ENCODE results near the gene SMARCA2.

DNA sequence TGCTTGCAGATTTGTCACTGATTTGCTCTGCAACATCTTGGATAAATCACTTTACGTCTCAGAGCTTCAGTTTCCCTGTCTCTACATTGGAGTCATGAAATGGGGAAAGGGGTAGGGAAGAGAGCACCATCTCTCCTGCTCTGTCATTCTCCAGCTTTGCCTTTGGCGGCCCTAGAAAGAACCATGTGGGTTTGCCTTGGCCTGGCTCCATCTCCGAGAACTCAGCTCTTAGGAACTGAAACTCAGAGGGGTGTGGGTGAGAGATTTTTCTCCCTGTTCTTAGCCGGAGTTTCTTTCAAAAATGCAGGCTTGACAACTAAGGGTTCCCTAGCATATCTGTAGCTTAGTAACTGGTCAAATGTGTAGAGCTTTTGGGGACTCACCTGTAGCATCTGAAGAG lies 123.5 kb downstream of the SMARCA2 start:
- TF ChIP-seq, protein P1, sequence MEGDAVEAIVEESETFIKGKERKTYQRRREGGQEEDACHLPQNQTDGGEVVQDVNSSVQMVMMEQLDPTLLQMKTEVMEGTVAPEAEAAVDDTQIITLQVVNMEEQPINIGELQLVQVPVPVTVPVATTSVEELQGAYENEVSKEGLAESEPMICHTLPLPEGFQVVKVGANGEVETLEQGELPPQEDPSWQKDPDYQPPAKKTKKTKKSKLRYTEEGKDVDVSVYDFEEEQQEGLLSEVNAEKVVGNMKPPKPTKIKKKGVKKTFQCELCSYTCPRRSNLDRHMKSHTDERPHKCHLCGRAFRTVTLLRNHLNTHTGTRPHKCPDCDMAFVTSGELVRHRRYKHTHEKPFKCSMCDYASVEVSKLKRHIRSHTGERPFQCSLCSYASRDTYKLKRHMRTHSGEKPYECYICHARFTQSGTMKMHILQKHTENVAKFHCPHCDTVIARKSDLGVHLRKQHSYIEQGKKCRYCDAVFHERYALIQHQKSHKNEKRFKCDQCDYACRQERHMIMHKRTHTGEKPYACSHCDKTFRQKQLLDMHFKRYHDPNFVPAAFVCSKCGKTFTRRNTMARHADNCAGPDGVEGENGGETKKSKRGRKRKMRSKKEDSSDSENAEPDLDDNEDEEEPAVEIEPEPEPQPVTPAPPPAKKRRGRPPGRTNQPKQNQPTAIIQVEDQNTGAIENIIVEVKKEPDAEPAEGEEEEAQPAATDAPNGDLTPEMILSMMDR (IDR thresholded peaks at IDR 0.05; ENCODE audit: poor library complexity, severe bottlenecking) = no peak
- TF ChIP-seq, protein P2, sequence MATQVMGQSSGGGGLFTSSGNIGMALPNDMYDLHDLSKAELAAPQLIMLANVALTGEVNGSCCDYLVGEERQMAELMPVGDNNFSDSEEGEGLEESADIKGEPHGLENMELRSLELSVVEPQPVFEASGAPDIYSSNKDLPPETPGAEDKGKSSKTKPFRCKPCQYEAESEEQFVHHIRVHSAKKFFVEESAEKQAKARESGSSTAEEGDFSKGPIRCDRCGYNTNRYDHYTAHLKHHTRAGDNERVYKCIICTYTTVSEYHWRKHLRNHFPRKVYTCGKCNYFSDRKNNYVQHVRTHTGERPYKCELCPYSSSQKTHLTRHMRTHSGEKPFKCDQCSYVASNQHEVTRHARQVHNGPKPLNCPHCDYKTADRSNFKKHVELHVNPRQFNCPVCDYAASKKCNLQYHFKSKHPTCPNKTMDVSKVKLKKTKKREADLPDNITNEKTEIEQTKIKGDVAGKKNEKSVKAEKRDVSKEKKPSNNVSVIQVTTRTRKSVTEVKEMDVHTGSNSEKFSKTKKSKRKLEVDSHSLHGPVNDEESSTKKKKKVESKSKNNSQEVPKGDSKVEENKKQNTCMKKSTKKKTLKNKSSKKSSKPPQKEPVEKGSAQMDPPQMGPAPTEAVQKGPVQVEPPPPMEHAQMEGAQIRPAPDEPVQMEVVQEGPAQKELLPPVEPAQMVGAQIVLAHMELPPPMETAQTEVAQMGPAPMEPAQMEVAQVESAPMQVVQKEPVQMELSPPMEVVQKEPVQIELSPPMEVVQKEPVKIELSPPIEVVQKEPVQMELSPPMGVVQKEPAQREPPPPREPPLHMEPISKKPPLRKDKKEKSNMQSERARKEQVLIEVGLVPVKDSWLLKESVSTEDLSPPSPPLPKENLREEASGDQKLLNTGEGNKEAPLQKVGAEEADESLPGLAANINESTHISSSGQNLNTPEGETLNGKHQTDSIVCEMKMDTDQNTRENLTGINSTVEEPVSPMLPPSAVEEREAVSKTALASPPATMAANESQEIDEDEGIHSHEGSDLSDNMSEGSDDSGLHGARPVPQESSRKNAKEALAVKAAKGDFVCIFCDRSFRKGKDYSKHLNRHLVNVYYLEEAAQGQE (IDR thresholded peaks at IDR 0.05; ENCODE audit: borderline replicate concordance) = no peak
- TF ChIP-seq EZH2 (IDR thresholded peaks at IDR 0.05; ENCODE audit: borderline replicate concordance, insufficient read depth, low read length, poor library complexity, severe bottlenecking) (no peak), POLR2AphosphoS5 (IDR thresholded peaks at IDR 0.05) (no peak), RAD21 (conservative IDR thresholded peaks at IDR 0.05) (no peak), TAF1 (IDR thresholded peaks at IDR 0.05; ENCODE audit: low read depth) (no peak)
